ENCODE measurements around the gene NPL.

The NPL gene

GRCh38 chr1:182851825-182852224 is 62.3 kb downstream of the NPL start:
- Histone ChIP-seq H3K4me2 (ENCODE audit: insufficient read depth, low read length) (no peak overlapping the region), H3K9ac (ENCODE audit: low read depth, low read length) (no peak overlapping the region), H4K20me1 (ENCODE audit: insufficient read depth, low read length) (peaks cover 92% of the 10 kb centered on the region), H3K27ac (ENCODE audit: low read length) (no peak overlapping the region), H3K36me3 (ENCODE audit: insufficient read depth, low read length) (peaks cover 100% of the 10 kb centered on the region), H3K4me3 (ENCODE audit: low read depth in 1 of 2, low read length in 2 of 2) (no peak overlapping the region), H2AFZ (ENCODE audit: low read depth, low read length) (no peak overlapping the region), H3K27me3 (ENCODE audit: insufficient read depth, low read length, poor library complexity) (no peaks in the 10 kb centered on the region), H3K4me1 (ENCODE audit: insufficient read depth, low read length) (peaks cover 6% of the 10 kb centered on the region; the same call in 1 of the 2 replicates), H3K9me3 (ENCODE audit: insufficient read depth, low read length, severe bottlenecking) (no peaks in the 10 kb centered on the region), H3K79me2 (ENCODE audit: insufficient read depth, low read length) (peaks cover 96% of the 10 kb centered on the region)
- ATAC-seq (ENCODE audit: insufficient read depth, low read depth) (no peak), DNase-seq (no peak)
- TF ChIP-seq EZH2 (IDR thresholded peaks at IDR 0.05; ENCODE audit: borderline replicate concordance, low read depth, low read length, severe bottlenecking) (no peak), CTCF (IDR thresholded peaks at IDR 0.05; ENCODE audit: borderline replicate concordance, extremely low read depth, low read length, poor library complexity, severe bottlenecking) (no peak)

- ATAC-seq (ENCODE audit: insufficient read depth, low read depth) (no peak), DNase-seq (no peak)
- no peak overlapping the region for H3K4me2 ChIP-seq (ENCODE audit: insufficient read depth, low read length)
- H3K27me3 ChIP-seq (ENCODE audit: insufficient read depth, low read length, poor library complexity), result no peaks in the 10 kb centered on the region
- no peak overlapping the region for H2AFZ ChIP-seq (ENCODE audit: low read depth, low read length)
- no peaks in the 10 kb centered on the region for H3K9me3 ChIP-seq (ENCODE audit: insufficient read depth, low read length, severe bottlenecking)
- H3K4me3 ChIP-seq (ENCODE audit: low read depth in 1 of 2, low read length in 2 of 2), result no peak overlapping the region
- H3K9ac ChIP-seq (ENCODE audit: low read depth, low read length), result no peak overlapping the region
- no peak overlapping the region for H3K27ac ChIP-seq (ENCODE audit: low read length)
- H3K4me1 ChIP-seq (ENCODE audit: insufficient read depth, low read length), result no peaks in the 10 kb centered on the region
- peaks cover 67% of the 10 kb centered on the region for H4K20me1 ChIP-seq (ENCODE audit: insufficient read depth, low read length)
- peaks cover 100% of the 10 kb centered on the region for H3K36me3 ChIP-seq (ENCODE audit: insufficient read depth, low read length)
- TF ChIP-seq EZH2 (IDR thresholded peaks at IDR 0.05; ENCODE audit: borderline replicate concordance, low read depth, low read length, severe bottlenecking) (no peak), CTCF (IDR thresholded peaks at IDR 0.05; ENCODE audit: borderline replicate concordance, extremely low read depth, low read length, poor library complexity, severe bottlenecking) (no peak)
- peaks cover 84% of the 10 kb centered on the region for H3K79me2 ChIP-seq (ENCODE audit: insufficient read depth, low read length)
Observed at GRCh38 chr1:182855911-182856310, 66.3 kb downstream of the NPL start.

GRCh38 chr1:182857212-182857611 is 67.6 kb downstream of the NPL start:
- no peak overlapping the region for H2AFZ ChIP-seq (ENCODE audit: low read depth, low read length)
- no peaks in the 10 kb centered on the region for H3K4me1 ChIP-seq (ENCODE audit: insufficient read depth, low read length)
- no peak for TF ChIP-seq EZH2 (IDR thresholded peaks at IDR 0.05; ENCODE audit: borderline replicate concordance, low read depth, low read length, severe bottlenecking)
- TF ChIP-seq CTCF (IDR thresholded peaks at IDR 0.05; ENCODE audit: borderline replicate concordance, extremely low read depth, low read length, poor library complexity, severe bottlenecking), result no peak
- H3K27me3 ChIP-seq (ENCODE audit: insufficient read depth, low read length, poor library complexity), result no peaks in the 10 kb centered on the region
- H3K9ac ChIP-seq (ENCODE audit: low read depth, low read length), result no peak overlapping the region
- no peak overlapping the region for H3K27ac ChIP-seq (ENCODE audit: low read length)
- peaks cover 100% of the 10 kb centered on the region for H3K36me3 ChIP-seq (ENCODE audit: insufficient read depth, low read length)
- no peak for DNase-seq
- no peak overlapping the region for H3K4me2 ChIP-seq (ENCODE audit: insufficient read depth, low read length)
- ATAC-seq (ENCODE audit: insufficient read depth, low read depth), result no peak
- H3K79me2 ChIP-seq (ENCODE audit: insufficient read depth, low read length), result peaks cover 79% of the 10 kb centered on the region
- H4K20me1 ChIP-seq (ENCODE audit: insufficient read depth, low read length), result peaks cover 56% of the 10 kb centered on the region; the same call in 1 of the 2 replicates
- no peaks in the 10 kb centered on the region for H3K9me3 ChIP-seq (ENCODE audit: insufficient read depth, low read length, severe bottlenecking)
- H3K4me3 ChIP-seq (ENCODE audit: low read depth in 1 of 2, low read length in 2 of 2), result no peak overlapping the region

- Histone ChIP-seq H3K36me3 (ENCODE audit: insufficient read depth, low read length) (peaks cover 100% of the 10 kb centered on the region), H4K20me1 (ENCODE audit: insufficient read depth, low read length) (peaks cover 48% of the 10 kb centered on the region; the same call in 1 of the 2 replicates), H3K4me2 (ENCODE audit: insufficient read depth, low read length) (no peak overlapping the region), H3K9ac (ENCODE audit: low read depth, low read length) (no peak overlapping the region), H2AFZ (ENCODE audit: low read depth, low read length) (no peak overlapping the region), H3K27me3 (ENCODE audit: insufficient read depth, low read length, poor library complexity) (no peaks in the 10 kb centered on the region), H3K4me1 (ENCODE audit: insufficient read depth, low read length) (no peaks in the 10 kb centered on the region), H3K4me3 (ENCODE audit: low read depth in 1 of 2, low read length in 2 of 2) (no peak overlapping the region), H3K27ac (ENCODE audit: low read length) (no peak overlapping the region), H3K79me2 (ENCODE audit: insufficient read depth, low read length) (peaks cover 76% of the 10 kb centered on the region), H3K9me3 (ENCODE audit: insufficient read depth, low read length, severe bottlenecking) (no peaks in the 10 kb centered on the region)
- DNase-seq (no peak), ATAC-seq (ENCODE audit: insufficient read depth, low read depth) (no peak)
- TF ChIP-seq CTCF (IDR thresholded peaks at IDR 0.05; ENCODE audit: borderline replicate concordance, extremely low read depth, low read length, poor library complexity, severe bottlenecking), result no peak
- no peak for TF ChIP-seq EZH2 (IDR thresholded peaks at IDR 0.05; ENCODE audit: borderline replicate concordance, low read depth, low read length, severe bottlenecking)
Observed at GRCh38 chr1:182860658-182861057, 71.1 kb downstream of the NPL start.
